Measurements from ENCODE around the gene PTOV1.

- TF ChIP-seq TFDP2 (CRISPR knock-in tag; IDR thresholded peaks at IDR 0.05) = no peak
- TF ChIP-seq SP1 (IDR thresholded peaks at IDR 0.05) = no peak
- no peak for TF ChIP-seq SP1 (CRISPR knock-in tag; IDR thresholded peaks at IDR 0.05)
- no peak for TF ChIP-seq CTCF (CRISPR knock-in tag; IDR thresholded peaks at IDR 0.05)
- no peak for TF ChIP-seq HNF4G (IDR thresholded peaks at IDR 0.05; ENCODE audit: borderline replicate concordance, low read depth, low read length)
- no peak for TF ChIP-seq HNF4G (CRISPR knock-in tag; IDR thresholded peaks at IDR 0.05; ENCODE audit: borderline replicate concordance, low read depth)
- TF ChIP-seq ZNF720 (CRISPR knock-in tag; IDR thresholded peaks at IDR 0.05) = no peak
- no peak for TF ChIP-seq ZNF205 (CRISPR knock-in tag; IDR thresholded peaks at IDR 0.05)
- TF ChIP-seq REST (IDR thresholded peaks at IDR 0.05; ENCODE audit: borderline replicate concordance in 1 of 2, low read depth in 1 of 2, low read length in 2 of 2) = no peak
- no peak for TF ChIP-seq ZNF704 (CRISPR knock-in tag; IDR thresholded peaks at IDR 0.05; ENCODE audit: borderline replicate concordance)
Observed at GRCh38 chr19:49836176-49837008, 14.6 kb upstream of the PTOV1 start.

Measured in HepG2 (cell line).